NCI-H1048 (cell line): ENCODE data around the gene REM1.
A peak's percentile ranks its signal among the peaks of the same experiment; 100 is the strongest.
"Not testable (repeated sequence)": the region's sequence is repeated elsewhere in the genome, so short reads cannot be mapped to it uniquely, and the experiment has no call there.

Source experiments
- DNase-seq: peaks from one replicate; lab custom pipeline; 2025; lab: John Stamatoyannopoulos, UW

The REM1 gene

DNA sequence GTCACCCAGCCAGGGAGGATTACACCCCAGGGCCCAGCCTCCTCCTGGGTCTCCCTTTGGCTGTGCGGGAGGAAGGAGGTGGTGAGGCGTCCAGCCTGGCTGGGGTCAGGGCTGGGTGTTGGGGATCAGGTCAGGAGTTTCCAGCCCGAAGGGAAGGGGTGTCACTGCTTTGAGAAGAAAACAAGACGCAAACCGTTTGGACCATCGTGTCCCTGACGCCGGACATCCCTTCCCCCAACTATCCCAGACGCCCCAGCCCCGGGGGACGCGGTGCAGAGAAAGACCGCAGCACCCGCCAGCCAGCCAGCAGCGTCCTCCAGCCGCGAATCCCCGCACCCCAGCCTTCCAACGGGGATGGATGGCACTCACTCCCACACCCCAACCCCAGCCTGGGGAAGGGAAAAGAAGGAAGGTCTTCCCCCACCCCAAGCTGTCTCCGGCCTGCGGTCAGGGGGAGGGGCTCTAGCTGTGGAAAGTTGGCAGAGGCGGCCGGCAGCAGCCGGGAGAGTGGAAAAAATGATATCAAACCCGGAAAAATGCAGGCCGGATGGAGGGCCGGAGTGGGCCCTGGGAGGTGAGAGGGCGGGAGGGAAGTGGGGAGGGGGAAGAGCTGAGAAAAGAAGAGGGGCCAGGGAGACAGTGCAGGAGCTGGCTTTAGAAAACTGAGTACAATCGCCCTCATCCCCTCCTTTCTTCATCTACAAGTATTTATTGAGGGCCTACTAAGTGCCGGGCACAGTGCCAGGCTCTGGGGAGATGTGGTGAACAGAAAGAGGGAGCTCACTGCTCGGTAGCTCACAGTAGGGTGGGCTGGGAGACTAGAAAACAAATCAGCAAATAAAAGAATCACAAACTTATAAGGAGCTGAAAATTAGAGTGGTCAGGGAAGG lies 10.6 kb downstream of the REM1 start:
- DNase-seq = no peak

DNA sequence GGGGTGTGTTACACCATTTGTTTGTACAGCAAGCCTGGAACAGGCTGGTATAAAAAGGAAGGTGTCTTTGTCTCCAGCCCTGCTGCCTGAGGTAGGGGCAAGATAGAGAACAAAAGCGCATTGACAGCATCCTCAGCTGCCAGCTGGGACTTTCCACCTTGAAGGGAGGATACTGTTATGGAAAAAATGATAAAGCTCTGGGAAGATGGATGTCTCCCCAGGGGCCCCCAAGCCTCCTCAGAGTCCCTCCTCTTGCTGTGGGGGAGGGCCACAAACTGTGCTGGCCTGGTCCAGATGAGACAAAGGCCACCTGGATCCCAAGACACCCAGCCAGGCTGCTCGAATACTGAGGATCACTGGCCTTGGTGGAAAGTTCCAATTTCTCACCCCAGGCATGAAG lies 13.0 kb downstream of the REM1 start:
- DNase-seq = no peak

DNA sequence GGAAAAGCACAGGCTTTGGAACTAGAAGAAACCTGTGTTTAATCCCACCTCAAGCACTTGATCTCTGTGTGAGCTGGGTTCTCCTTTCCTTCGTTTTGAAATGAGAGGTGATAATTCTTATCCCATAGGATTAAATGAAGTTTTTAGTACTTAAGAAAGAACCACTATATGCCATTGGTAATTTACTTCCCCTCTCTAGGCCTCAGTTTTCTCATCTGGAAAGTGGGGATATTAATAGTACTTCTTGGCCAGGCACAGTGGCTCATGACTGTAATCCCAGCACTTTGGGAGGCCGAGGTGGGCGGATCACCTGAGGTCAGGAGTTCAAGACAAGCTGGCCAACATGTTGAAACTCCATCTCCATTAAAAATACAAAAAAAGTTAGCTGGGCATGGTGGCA lies 14.1 kb downstream of the REM1 start:
- no peak for DNase-seq

DNA sequence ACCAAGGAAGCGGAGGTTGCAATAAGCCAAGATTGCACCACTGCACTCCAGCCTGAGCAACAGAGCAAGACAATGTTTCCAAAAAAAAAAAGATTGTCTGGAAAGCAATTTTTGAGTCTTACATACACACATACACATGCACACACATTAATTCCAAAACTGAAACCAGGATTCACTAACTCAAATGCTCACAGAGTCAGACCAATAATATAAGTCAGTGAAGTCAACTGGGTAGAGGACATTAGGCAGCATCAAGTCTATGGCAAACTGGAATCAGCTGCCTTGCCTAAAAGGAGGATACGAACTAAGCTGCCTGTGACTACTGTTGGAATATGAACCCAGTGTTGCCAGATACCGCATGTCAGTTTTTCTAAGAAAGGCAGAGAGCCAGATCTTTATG lies 15.7 kb downstream of the REM1 start:
- no peak for DNase-seq

DNA sequence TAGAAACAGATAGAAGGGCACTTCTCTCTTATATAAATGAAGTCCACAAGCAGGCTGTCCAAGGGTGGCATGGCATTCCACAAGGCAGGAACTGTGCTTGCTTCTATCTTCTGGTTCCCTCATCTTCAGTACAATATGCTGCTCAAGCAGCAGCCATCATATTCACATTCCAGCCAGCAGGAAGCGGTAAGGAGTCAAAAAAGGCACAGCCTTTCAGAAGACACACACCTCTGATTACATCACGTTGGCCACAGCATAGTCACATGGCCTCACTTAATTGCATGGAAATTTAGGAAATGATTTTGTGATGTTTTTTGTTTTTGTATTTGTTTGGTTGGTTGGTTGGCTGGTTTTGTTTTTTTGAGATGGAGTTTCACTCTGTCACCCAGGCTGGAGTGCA lies 19.0 kb downstream of the REM1 start:
- no peak for DNase-seq

DNA sequence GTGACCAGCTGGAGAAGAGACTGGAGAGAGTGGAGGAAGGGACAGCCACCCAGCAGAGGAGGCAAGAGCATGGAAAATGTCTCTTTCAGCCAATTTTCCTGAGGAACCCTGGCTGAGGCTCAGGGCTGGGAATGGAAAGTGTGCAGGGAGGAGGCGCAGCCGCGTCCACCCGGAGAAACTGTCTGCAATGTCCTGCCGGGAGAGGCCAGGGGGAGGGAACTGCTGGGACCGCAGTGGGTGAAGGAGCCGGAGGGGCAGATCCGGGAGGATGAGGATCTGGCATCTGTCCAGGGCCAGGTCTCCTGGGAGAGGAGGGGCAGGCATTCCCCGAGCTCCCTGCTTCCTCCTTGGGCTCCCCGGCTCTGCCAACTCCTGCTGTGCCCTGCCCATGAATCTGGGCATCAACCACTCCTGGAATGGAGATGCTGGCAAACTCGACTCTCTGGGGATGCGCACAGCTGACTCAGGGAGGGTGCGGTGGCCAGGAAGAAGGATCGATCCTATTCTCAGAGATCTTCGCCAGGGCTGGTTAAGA lies 21.7 kb downstream of the REM1 start:
- DNase-seq = no peak

DNA sequence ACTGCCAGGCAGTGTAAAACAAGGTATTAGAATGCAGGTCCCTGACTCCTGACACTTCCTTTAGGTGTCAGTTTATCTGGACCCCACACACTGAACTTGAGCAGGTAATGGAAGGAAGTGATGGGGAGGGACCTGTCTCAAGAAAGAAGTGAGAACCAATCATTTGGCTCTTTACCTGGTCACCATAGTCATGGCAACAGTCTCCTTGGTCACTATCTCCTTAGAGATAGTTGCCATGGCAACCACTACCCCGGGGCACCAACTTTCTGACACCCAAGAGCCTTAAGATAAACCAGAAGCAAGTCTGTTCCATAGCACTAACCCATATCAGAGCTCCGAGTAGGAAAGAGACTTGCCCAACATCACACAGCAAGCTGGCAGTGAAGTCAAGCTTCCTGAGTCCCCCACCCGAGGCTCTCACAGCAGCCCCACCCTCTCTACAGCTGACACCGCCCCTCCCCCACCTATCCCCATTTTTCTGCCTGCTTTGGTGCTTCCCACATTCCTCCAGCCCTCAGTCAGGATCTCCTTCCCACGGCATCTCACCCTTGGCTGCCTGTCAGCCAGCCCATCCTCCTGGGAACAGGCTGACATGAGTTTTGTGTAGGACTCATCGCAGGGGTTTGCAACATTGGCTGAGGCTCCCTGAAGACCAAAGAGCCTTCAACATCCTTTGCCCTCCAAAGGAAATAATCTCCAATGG lies 22.9 kb downstream of the REM1 start:
- DNase-seq = no peak

DNA sequence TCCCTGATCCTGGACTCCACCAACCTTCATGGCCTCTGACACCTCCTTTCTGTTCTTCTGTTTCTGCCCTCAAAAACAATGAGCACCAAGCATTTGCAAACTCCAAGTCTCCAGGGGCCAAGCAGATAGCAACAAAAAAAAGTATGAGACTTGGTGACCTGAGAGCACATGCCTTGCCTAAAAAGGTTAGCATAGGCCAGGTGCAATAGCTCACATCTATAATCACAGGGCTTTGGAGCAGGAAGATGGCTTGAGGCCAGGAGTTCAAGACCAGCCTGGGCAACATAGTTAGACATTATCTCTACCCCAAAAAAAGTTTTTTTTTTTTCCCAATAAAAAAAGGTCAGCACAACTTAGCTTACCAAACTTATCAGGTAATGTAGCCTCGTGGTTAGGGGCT lies 25.4 kb downstream of the REM1 start:
- no peak for DNase-seq

DNA sequence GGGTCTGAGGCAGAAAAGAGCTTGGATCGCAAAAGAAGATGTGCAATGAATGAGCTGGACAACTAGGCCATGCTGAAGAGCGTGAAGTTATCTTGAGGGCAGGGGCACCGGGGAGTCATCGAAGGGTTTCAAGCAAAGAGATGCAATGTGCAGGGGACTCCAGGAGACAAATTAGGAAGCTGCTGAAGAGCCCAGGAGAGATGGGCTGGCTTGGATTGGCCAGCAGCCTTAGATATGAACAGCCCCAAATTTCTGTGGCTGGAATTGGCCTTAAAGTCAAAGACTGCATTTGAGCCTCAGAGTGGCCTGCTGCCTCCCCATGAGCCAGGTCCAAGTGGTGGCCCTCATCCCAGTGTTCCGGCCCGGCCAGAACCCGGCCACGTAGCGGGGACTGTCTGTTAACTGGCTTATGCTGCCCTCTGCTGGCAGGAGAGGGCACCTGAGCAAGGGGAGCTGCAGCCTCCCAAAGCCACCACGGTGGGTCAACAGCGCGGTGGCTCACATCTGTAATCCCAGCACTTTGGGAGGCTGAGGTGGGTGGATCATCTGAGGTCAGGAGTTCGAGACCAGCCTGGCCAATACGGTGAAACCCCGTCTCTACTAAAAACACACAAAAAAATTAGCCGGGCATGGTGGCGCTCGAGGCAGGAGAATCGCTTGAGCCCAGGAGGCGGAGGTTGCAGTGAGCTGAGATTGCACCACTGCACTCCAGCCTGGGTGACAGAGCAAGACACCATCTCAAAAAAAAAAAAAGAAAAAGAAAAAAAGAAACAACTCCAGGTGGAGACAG lies 28.0 kb downstream of the REM1 start:
- DNase-seq = peak; percentile 29

DNA sequence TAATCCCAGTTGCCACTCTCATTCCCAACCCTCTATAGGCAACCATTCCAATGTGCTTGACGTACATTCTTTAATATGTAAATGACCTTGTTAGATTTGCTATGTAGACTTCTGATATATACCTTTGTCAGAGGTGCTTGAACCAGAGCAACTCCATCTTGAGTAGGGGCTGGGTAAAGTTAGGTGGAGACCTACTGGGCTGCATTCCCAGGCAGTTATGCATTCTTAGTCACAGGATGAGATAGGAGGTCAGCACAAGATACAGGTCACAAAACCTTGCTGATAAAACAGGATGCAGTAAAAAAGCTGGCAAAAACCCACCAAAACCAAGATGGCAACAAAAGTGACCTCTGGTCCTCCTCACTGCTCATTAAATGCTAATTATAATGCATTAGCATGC lies 30.8 kb downstream of the REM1 start:
- DNase-seq = no peak

DNA sequence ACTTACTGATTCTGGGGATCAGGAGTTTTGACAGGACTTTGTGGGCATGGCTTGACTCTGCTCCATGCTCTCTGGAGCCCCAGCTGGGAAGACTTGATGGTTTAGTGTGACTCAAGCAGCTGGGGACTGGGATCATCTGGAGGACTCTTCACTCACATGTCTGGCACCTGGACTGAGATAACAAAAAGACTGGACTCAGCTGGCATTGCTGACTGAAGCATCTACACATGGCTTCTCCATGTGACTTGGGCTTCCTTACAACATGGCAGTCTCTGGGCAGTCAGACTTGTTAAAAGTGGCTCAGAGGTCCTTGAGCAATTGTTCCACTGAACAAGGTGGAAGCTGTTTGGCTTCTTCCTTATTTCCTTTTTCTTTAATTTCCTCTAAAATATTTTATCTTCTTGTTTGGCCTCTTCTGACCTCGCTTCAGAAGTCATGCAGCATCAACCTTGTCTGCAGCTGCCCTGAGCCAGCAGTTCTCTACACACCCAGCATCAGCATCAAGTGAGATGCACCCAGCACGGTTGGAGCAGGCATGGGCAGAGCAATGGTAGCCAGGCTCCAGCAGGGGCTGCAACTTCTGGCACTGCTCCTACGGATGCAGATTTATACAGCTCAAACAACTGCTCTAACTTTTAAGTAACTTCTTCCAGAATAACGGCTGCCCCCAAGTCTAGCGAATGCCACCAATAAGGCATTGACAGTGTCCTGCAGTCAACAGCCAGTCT lies 33.6 kb downstream of the REM1 start:
- DNase-seq = no peak

DNA sequence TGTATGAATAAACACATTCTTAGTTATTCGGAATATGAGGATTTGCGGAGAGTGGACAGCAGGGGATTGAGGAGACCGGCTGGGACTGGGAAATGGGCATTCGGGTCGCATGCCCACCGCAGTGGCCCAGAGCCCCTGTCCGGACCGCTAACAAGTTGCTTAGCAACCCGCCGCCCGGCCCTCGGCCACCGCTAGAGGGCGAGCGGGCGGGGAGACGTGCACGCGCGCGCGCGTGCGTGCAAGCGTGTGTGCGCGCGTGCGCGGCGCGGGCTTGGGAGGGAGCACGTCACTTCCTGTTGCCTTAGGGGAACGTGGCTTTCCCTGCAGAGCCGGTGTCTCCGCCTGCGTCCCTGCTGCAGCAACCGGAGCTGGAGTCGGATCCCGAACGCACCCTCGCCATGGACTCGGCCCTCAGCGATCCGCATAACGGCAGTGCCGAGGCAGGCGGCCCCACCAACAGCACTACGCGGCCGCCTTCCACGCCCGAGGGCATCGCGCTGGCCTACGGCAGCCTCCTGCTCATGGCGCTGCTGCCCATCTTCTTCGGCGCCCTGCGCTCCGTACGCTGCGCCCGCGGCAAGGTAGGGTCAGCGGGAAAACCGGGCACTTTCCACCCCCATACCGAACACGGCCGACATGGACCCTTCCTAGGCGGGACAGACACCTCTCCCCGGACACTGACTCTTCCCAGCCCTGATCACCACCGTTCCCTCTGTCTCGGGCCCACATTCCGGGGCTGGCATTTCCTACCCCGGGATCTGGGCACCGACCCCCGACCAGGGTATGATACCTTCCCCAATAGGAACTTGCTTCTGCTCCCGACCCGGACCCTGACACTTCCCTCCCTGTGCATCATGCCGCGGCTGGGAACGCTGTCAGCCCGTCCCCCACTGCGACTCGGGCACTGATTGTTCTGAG lies 39.3 kb downstream of the REM1 start, which contains the start of gene HM13:
TSS of gene HM13 (plus strand) at position 289 of the 918 bp plus-strand sequence. CDS start at position 399, 110 bp downstream.
- peak; percentile 83 for DNase-seq

DNA sequence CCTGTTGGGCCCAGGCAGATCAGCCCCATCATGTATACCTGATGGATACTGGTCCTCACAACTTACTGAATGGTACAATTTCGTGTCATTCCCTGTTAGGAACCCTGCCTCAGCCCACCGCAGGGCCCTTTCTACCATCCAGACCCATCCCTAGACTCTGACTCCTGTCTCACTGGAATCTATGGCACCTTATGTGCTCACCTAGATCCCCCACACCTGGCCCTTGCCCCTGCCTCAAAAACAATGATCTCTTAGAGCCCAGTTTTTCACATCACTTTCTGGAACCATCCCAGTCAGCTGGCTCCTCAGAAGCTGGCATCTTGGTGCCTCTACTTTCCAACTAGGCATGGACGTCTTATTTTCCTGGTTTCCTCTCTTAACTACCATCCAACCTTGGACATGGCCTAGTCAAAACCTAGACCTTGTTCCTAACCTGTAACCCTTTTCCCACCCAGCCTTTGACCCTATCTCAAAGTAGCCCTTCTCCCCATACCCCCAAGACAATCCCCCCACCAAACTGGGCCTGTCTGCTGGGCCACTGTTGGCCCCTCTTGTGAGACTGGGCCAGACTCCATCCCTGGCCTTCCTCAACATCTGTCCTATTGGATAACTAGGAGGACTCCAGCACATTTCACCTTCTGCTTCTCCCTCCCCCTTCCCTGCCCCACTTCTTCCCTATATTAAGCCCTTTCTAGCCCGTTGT lies 40.1 kb downstream of the REM1 start:
- no peak for DNase-seq

DNA sequence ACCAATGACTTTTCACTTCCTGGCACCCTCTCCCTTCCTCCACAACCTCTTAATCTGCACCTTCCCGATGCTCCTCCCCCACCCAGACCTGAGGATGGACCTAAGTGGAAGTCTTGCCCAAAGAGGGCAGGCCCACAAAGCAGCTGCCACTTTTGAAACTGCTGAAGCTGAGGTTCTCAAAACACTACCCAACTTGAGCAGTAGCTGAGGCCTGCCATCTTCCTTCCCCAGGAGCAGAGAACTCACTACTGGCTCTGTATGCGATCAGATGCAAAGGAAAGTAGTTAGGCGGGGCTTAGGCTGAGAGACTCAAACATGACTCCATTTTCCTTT lies 40.7 kb downstream of the REM1 start:
- DNase-seq = no peak

DNA sequence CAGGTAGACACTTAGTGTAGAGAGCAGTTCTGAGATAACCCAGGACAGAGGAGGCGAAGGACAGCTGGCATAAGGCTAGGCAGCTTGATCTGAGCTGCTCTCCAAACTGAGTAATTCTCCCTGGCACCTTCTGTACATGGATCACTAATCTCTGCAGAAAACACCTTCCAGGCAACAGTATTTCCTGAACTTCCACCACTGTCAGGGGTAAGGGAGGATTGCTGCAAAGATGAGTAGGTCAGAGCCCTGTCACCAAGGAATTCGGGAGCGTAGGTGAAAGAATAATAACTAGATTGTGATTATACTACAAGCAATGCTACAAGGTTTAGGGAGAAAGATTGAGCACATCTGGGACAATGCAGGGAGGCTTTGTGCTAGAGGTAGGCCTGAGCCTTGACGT lies 41.1 kb downstream of the REM1 start:
- no peak for DNase-seq

DNA sequence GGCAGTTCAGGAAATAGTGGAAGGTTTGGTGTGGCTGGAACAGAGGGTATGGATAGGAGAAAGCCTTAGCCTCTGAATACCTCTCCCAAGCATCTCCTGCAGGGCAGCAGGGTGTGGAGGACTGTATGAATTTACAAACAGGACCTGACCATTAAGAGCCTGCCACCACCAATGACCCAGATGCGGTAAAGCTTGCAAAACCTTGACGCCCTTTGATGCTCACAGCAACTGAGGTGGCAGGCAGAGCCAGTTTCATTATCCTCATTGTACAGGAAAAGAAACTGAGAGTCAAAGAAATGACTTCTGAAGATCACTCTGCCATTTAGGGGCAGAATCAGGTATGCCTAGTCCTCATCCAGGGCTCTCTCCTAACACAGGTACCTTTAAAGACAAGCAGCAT lies 41.6 kb downstream of the REM1 start:
- no peak for DNase-seq

DNA sequence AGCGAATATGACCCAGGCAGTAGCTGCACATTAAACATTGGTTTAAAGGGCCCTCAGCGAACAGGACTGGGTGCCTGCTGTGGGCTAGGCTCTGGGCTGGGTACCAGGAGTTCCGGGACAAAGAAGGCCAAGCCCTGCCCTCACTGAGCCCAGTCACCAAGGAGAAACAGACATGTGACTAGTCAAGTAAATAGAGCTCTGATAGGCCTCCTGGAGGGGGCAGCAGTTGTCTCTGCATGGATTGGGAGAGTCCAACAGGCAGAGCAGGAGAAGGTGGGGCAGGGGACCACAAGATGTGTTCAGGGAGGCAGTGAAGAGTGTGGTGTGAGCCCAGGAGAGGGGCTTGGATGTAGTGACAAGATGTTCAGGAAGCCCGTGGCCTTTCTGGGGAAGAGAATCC lies 42.3 kb downstream of the REM1 start:
- DNase-seq = no peak

DNA sequence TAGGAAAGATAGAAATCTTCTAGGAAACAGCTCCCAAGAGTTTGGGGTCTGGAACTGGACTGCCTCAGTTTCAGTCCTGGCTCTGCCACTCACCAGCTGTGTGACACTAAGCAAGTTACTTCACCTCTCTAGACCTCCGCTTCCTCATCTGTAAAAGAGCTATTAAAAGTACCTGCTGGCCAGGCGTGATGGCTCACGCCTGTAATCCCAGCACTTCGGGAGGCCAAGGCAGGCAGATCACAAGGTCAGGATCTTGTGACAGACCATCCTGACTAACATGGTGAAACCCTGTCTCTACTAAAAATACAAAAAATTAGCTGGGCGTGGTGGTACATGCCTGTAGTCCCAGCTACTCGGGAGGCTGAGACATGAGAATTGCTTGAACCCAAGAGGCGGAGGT lies 46.2 kb downstream of the REM1 start:
- DNase-seq = not testable (repeated sequence)

DNA sequence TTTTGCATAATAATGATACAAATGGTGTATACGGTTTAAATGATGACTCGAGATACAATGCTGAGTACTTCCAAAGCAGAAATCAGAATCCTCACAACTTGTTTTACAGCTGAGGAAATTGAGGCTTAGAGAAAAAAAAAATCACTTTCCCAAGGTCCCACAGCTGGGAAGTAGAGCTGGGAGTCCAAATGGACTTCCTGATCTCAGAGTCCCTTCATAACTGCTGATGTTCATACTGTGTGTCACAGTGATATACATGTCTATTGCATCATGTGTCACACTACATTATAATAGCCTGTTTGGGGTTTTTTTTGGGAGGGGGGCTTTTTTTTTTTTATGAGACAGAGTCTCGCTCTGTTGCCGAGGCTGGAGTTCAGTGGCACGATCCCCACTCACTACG lies 47.6 kb downstream of the REM1 start:
- DNase-seq = no peak
